ENCODE results near the gene HNRNPL. TPM values are rescaled to one million over a fixed set of nuclear protein-coding genes. Genes with fewer than 3 reads are reported as not detected.
A peak's percentile ranks its signal among the peaks of the same experiment; 100 is the strongest.
"Not testable (repeated sequence)": the region's sequence is repeated elsewhere in the genome, so short reads cannot be mapped to it uniquely, and the experiment has no call there.

HNRNPL gene
- total and polyA plus RNA-seq, 4 experiments from 2014 or later: 15.2 to 351 (median 202) TPM

- ChIA-PET POLR2A (ENCODE audit: partially characterized antibody) (interaction anchor here (1.6 to 13.6 kb wide), 2 partner anchors 12 to 30 kb away, joined by 8 to 297 read pairs; partner anchors contain the start of gene HNRNPL), CTCF (ENCODE audit: partially characterized antibody) (interaction anchor here (0.9 to 4.7 kb wide), 6 partner anchors 9 to 460 kb away, joined by 4 to 22 read pairs (median 4); partner anchors contain the start of genes ECH1, FAM98C, MRPS12 and SARS2)
- DNase-seq: no peak
- Mint-ChIP-seq H3K27ac (peak overlapping the region in 1 of 7 donors; percentile 4), H3K4me1 (peaks cover 27 to 45% (median 35%) of the 10 kb centered on the region in 4 donors), H3K4me3 (no peak overlapping the region), H3K27me3 (no peaks in the 10 kb centered on the region), H3K36me3 (peaks cover 0 to 11% of the 10 kb centered on the region in 2 donors), H3K9me3 (peaks cover 0 to 1% (median 0%) of the 10 kb centered on the region in 8 donors)
- Histone ChIP-seq H3K4me1 (ENCODE audit: insufficient read depth, low read length) (peaks cover 33% of the 10 kb centered on the region), H3K4me3 (ENCODE audit: low read length in 2 of 2) (no peak overlapping the region), H3K36me3 (ENCODE audit: insufficient read depth, low read length) (no peaks in the 10 kb centered on the region), H3K27me3 (ENCODE audit: insufficient read depth, low read length) (no peaks in the 10 kb centered on the region), H3K9me3 (ENCODE audit: control insufficient read depth in 1 of 2, low read length in 2 of 2) (no peaks in the 10 kb centered on the region), H3K27ac (ENCODE audit: low read depth, low read length) (no peak overlapping the region)
- intact Hi-C loops (cut with micrococcal nuclease): no loop called here
Measured at GRCh38 chr19:38862321-38863059, 12.7 kb upstream of the HNRNPL start.

- Histone ChIP-seq H3K9me3 (ENCODE audit: control insufficient read depth in 1 of 2, low read length in 2 of 2) (no peaks in the 10 kb centered on the region), H3K4me3 (ENCODE audit: low read length in 2 of 2) (no peak overlapping the region), H3K27ac (ENCODE audit: low read depth, low read length) (no peak overlapping the region), H3K4me1 (ENCODE audit: insufficient read depth, low read length) (peaks cover 44% of the 10 kb centered on the region), H3K36me3 (ENCODE audit: insufficient read depth, low read length) (no peaks in the 10 kb centered on the region), H3K27me3 (ENCODE audit: insufficient read depth, low read length) (no peaks in the 10 kb centered on the region)
- Mint-ChIP-seq H3K4me3 (no peak overlapping the region), H3K27me3 (no peaks in the 10 kb centered on the region), H3K36me3 (peaks cover 0 to 11% of the 10 kb centered on the region in 2 donors), H3K4me1 (peaks cover 30 to 56% (median 44%) of the 10 kb centered on the region in 4 donors), H3K9me3 (peaks cover 0 to 3% (median 0%) of the 10 kb centered on the region in 8 donors), H3K27ac (no peak overlapping the region)
- no peak for DNase-seq
- CTCF ChIA-PET (ENCODE audit: partially characterized antibody): interaction anchor here (0.8 to 1.8 kb wide), 4 partner anchors 8 to 131 kb away, joined by 3 to 6 read pairs (median 4); no protein-coding TSS in a partner anchor
- POLR2A ChIA-PET (ENCODE audit: partially characterized antibody): interaction anchor here (0.8 to 13.6 kb wide), 2 partner anchors 8 to 11 kb away, joined by 3 to 297 read pairs; partner anchors contain the start of gene HNRNPL
- intact Hi-C loops (cut with micrococcal nuclease): no loop called here
Measured at GRCh38 chr19:38861368-38861767, 11.6 kb upstream of the HNRNPL start.

GRCh38 chr19:38859631-38860204 is 9.9 kb upstream of the HNRNPL start:
- H3K4me1 ChIP-seq (ENCODE audit: insufficient read depth, low read length): peaks cover 31% of the 10 kb centered on the region
- DNase-seq; H3K27me3 ChIP-seq (ENCODE audit: insufficient read depth, low read length); H3K27me3 Mint-ChIP-seq; H3K4me3 ChIP-seq (ENCODE audit: low read length in 2 of 2); intact Hi-C loops (cut with micrococcal nuclease); H3K36me3 ChIP-seq (ENCODE audit: insufficient read depth, low read length); H3K9me3 ChIP-seq (ENCODE audit: control insufficient read depth in 1 of 2, low read length in 2 of 2); H3K9me3 Mint-ChIP-seq; H3K27ac ChIP-seq (ENCODE audit: low read depth, low read length); POLR2A ChIA-PET (ENCODE audit: partially characterized antibody); H3K36me3 Mint-ChIP-seq: not testable (repeated sequence)
- Mint-ChIP-seq H3K27ac (peak overlapping the region in 3 of 7 donors; percentile 32 to 84 (median 58)), H3K4me3 (peak overlapping the region in 1 of 8 donors; percentile 7), H3K4me1 (peaks cover 19 to 45% (median 32%) of the 10 kb centered on the region in 4 donors)
- CTCF ChIA-PET (ENCODE audit: partially characterized antibody): interaction anchor here (1.8 kb wide), 1 partner anchor 9 kb away, joined by 6 read pairs; no protein-coding TSS in a partner anchor

- Histone ChIP-seq H3K27ac (ENCODE audit: low read depth, low read length) (peak overlapping the region; percentile 35), H3K27me3 (ENCODE audit: insufficient read depth, low read length) (no peaks in the 10 kb centered on the region), H3K36me3 (ENCODE audit: insufficient read depth, low read length) (no peaks in the 10 kb centered on the region), H3K4me1 (ENCODE audit: insufficient read depth, low read length) (peaks cover 30% of the 10 kb centered on the region), H3K9me3 (ENCODE audit: control insufficient read depth in 1 of 2, low read length in 2 of 2) (no peaks in the 10 kb centered on the region), H3K4me3 (ENCODE audit: low read length in 2 of 2) (no peak overlapping the region)
- CTCF ChIA-PET (ENCODE audit: partially characterized antibody): interaction anchor here (1.2 to 2.1 kb wide), 4 partner anchors 9 to 123 kb away, joined by 3 to 13 read pairs (median 4); no protein-coding TSS in a partner anchor
- H3K36me3 Mint-ChIP-seq: peaks cover 0 to 3% of the 10 kb centered on the region in 2 donors
- peaks cover 20 to 38% (median 30%) of the 10 kb centered on the region in 4 donors for H3K4me1 Mint-ChIP-seq
- H3K27me3 Mint-ChIP-seq: peaks cover 0 to 1% of the 10 kb centered on the region in 2 donors
- POLR2A ChIA-PET (ENCODE audit: partially characterized antibody): interaction anchor here (1.3 to 3.2 kb wide), 7 partner anchors 10 to 30 kb away, joined by 3 to 20 read pairs (median 7); partner anchors contain the start of genes ECH1 and RINL
- peaks cover 0 to 3% (median 0%) of the 10 kb centered on the region in 8 donors for H3K9me3 Mint-ChIP-seq
- no peak for DNase-seq
- H3K27ac Mint-ChIP-seq: peak overlapping the region in 5 of 7 donors; percentile 78 to 99 (median 92)
- intact Hi-C loops (cut with micrococcal nuclease): no loop called here
- peak overlapping the region in 7 of 8 donors; percentile 54 to 92 (median 67) for H3K4me3 Mint-ChIP-seq
Measured at GRCh38 chr19:38856813-38857212, 7.0 kb upstream of the HNRNPL start.

- Mint-ChIP-seq H3K4me1 (peaks cover 18 to 49% (median 32%) of the 10 kb centered on the region in 4 donors), H3K27ac (peak overlapping the region in 1 of 7 donors; percentile 41), H3K36me3 (peaks cover 0 to 10% of the 10 kb centered on the region in 2 donors)
- H3K4me3 ChIP-seq (ENCODE audit: low read length in 2 of 2); H3K27me3 ChIP-seq (ENCODE audit: insufficient read depth, low read length); H3K9me3 Mint-ChIP-seq; H3K27me3 Mint-ChIP-seq; CTCF ChIA-PET (ENCODE audit: partially characterized antibody); H3K4me3 Mint-ChIP-seq; H3K27ac ChIP-seq (ENCODE audit: low read depth, low read length); H3K36me3 ChIP-seq (ENCODE audit: insufficient read depth, low read length); intact Hi-C loops (cut with micrococcal nuclease); H3K9me3 ChIP-seq (ENCODE audit: control insufficient read depth in 1 of 2, low read length in 2 of 2); DNase-seq: not testable (repeated sequence)
- H3K4me1 ChIP-seq (ENCODE audit: insufficient read depth, low read length): peaks cover 38% of the 10 kb centered on the region
- POLR2A ChIA-PET (ENCODE audit: partially characterized antibody): interaction anchor here (3.2 kb wide), 1 partner anchor 13 kb away, joined by 20 read pairs; no protein-coding TSS in a partner anchor
Measured at GRCh38 chr19:38855751-38856150, 6.0 kb upstream of the HNRNPL start.

GRCh38 chr19:38854961-38855360 is 5.2 kb upstream of the HNRNPL start:
- H3K36me3 ChIP-seq (ENCODE audit: insufficient read depth, low read length); DNase-seq; H3K27me3 ChIP-seq (ENCODE audit: insufficient read depth, low read length); H3K27me3 Mint-ChIP-seq; H3K9me3 Mint-ChIP-seq; H3K27ac ChIP-seq (ENCODE audit: low read depth, low read length); H3K27ac Mint-ChIP-seq; H3K9me3 ChIP-seq (ENCODE audit: control insufficient read depth in 1 of 2, low read length in 2 of 2); H3K4me3 ChIP-seq (ENCODE audit: low read length in 2 of 2): not testable (repeated sequence)
- peaks cover 0 to 14% of the 10 kb centered on the region in 2 donors for H3K36me3 Mint-ChIP-seq
- peaks cover 18 to 51% (median 35%) of the 10 kb centered on the region in 4 donors for H3K4me1 Mint-ChIP-seq
- CTCF ChIA-PET (ENCODE audit: partially characterized antibody): interaction anchor here (2.8 to 4.6 kb wide), 2 partner anchors 10 to 14 kb away, joined by 22 to 45 read pairs; no protein-coding TSS in a partner anchor
- POLR2A ChIA-PET (ENCODE audit: partially characterized antibody): interaction anchor here (0.7 to 9.5 kb wide), 4 partner anchors 12 to 32 kb away, joined by 3 to 297 read pairs (median 4); partner anchors contain the start of gene RINL
- H3K4me3 Mint-ChIP-seq: peak overlapping the region in 2 of 8 donors; percentile 17 to 27
- intact Hi-C loops (cut with micrococcal nuclease): loop anchor here (5.0 kb wide), 2 partner anchors 518 to 1587 kb away; partner anchors contain the start of genes CATSPERG and SERTAD3
- peaks cover 38% of the 10 kb centered on the region for H3K4me1 ChIP-seq (ENCODE audit: insufficient read depth, low read length)

Data from CD4-positive, alpha-beta memory T cell (primary cell).